GM06990 (cell line): ENCODE data around the gene AKAP9.
"Not testable (repeated sequence)": the region's sequence is repeated elsewhere in the genome, so short reads cannot be mapped to it uniquely, and the experiment has no call there.

Experiments
- DNase-seq: peaks from one replicate; pipeline ENCODE4 v3.0.0-alpha.2; 2011; ENCODE audit not compliant: insufficient read length; ENCODE audit errors: extremely low read depth
- H3K27me3 ChIP-seq: replicated peaks from 2 replicates; pipeline ENCODE4 v1.6.0; 2011; ENCODE audit warnings: low read length; ENCODE audit not compliant: control insufficient read depth, insufficient read depth
- H3K36me3 ChIP-seq: 2 replicates; pipeline ENCODE4 v1.5.1; 2011; ENCODE audit warnings: low read length; ENCODE audit not compliant: control insufficient read depth, insufficient read depth
- H3K4me3 ChIP-seq: replicated peaks from 2 replicates; pipeline ENCODE4 v1.5.1; 2011; ENCODE audit warnings: low read depth, mild to moderate bottlenecking, control low read depth, low read length
- TF ChIP-seq, protein P1 (sequence below): IDR thresholded peaks from 2 replicates; pipeline ENCODE4 v1.5.1; 2011; ENCODE audit warnings: low read length, control low read depth, mild to moderate bottlenecking, inconsistent platforms; ENCODE audit not compliant: insufficient read depth, poor library complexity, severe bottlenecking

AKAP9 gene

DNA sequence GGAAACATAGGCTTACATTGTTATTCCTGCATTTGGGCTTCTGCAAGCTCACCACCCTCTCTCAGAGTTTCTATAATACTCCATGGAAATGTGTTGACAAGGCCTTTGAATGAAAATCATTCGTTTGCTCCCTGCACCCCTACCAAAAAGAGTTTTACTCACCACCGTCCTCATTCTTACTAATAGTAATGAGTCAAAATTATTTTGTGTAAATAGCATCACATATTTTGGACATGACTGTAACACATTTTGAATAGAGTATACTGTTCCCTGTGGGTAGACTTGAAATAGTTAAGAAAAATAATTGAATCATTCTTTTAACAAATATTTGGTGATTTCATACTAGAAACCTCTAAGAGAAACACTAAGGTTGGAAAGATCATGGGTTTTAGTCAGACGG, 84.6 kb downstream of the AKAP9 start:
- H3K4me3 ChIP-seq: no peak overlapping the region
- peaks cover 4% of the 10 kb centered on the region for H3K36me3 ChIP-seq
- TF ChIP-seq, protein P1, sequence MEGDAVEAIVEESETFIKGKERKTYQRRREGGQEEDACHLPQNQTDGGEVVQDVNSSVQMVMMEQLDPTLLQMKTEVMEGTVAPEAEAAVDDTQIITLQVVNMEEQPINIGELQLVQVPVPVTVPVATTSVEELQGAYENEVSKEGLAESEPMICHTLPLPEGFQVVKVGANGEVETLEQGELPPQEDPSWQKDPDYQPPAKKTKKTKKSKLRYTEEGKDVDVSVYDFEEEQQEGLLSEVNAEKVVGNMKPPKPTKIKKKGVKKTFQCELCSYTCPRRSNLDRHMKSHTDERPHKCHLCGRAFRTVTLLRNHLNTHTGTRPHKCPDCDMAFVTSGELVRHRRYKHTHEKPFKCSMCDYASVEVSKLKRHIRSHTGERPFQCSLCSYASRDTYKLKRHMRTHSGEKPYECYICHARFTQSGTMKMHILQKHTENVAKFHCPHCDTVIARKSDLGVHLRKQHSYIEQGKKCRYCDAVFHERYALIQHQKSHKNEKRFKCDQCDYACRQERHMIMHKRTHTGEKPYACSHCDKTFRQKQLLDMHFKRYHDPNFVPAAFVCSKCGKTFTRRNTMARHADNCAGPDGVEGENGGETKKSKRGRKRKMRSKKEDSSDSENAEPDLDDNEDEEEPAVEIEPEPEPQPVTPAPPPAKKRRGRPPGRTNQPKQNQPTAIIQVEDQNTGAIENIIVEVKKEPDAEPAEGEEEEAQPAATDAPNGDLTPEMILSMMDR: no peak
- no peak for DNase-seq
- no peaks in the 10 kb centered on the region for H3K27me3 ChIP-seq

DNA sequence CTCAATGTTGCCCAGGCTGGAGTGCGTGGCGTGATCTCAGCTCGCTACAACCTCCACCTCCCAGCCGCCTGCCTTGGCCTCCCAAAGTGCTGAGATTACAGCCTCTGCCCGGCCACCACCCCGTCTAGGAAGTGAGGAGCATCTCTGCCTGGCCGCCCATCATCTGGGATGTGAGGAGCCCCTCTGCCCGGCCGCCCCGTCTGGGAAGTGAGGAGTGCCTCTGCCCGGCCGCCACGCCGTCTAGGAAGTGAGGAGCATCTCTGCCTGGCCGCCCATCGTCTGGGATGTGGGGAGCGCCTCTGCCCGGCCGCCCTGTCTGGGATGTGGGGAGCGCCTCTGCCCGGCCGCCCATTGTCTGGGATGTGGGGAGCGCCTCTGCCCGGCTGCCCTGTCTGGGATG, 86.0 kb downstream of the AKAP9 start:
- not testable (repeated sequence) for H3K36me3 ChIP-seq, H3K4me3 ChIP-seq, DNase-seq, H3K27me3 ChIP-seq

DNA sequence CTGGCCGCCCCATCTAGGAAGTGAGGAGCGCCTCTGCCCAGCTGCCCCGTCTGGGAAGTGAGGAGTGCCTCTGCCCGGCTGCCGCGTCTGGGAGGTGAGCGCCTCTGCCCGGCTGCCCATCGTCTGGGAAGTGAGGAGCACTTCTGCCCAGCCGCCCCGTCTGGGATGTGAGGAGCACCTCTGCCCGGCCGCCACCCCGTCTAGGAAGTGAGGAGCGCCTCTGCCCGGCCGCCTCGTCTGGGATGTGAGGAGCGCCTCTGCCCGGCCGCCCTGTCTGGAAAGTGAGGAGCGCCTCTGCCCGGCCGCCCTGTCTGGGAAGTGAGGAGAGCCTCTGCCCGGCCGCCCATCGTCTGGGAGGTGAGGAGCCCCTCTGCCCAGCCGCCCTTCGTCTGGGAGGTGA, 86.5 kb downstream of the AKAP9 start:
- not testable (repeated sequence) for H3K36me3 ChIP-seq, DNase-seq, H3K4me3 ChIP-seq, H3K27me3 ChIP-seq

DNA sequence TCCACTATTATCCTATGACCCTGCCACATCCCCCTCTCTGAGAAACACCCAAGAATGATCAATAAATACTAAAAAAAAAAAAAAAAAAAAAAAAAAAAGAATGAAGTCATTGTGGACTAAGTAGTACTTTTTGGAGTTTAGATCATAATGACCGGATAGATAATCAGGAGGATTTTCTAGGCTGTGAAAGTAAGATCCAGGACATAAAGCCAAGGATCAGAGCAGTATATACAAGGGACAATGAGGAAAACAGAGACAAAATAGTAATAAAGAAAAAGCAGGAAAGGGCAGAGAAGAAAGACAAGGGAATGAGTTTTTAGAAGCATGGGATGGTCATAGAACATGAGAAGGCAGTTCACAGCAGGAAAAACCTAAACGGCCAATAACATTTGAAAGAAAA, 87.6 kb downstream of the AKAP9 start:
- Histone ChIP-seq H3K36me3 (peaks cover 2% of the 10 kb centered on the region), H3K27me3 (no peaks in the 10 kb centered on the region), H3K4me3 (no peak overlapping the region)
- TF ChIP-seq, protein P1: no peak
- DNase-seq: no peak

DNA sequence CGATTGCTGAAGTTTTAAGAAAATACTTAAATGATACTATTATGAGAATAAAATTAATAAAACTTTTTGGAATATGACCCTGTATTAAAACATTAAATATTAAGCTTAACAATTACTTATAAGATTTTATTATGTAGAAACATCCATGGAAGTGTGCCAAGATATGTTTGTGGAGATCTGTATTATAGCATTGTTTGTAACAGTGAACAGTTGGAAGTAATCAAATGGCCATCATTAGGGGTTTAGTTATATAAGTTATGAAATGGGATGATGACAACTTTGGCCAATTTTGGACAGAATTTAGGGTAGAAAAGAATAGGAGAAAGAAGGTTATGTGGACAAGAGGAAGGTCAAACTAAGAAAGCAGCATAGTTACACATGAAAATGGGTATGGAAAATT, 88.0 kb downstream of the AKAP9 start:
- TF ChIP-seq, protein P1: no peak
- no peaks in the 10 kb centered on the region; the same call in none of the 2 replicates for H3K36me3 ChIP-seq
- DNase-seq: no peak

DNA sequence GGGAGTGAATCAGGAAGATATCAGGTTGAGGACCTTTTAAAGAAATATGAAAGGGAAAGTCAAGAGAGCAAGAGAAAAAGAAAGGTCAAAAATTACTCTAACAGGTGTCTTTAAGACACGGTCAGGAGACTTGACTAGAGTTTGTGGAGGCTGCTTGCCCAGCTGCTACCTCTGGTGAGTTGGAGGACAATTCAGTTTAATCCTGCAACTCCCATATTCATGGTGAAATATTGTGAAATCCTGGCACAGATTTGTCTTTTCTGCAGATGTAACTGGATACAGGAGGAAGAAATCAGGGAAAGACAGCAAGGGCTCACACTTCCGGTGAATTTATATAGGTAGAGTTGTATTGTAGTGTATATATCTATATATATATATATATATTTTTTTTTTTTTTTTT, 93.5 kb downstream of the AKAP9 start:
- TF ChIP-seq, protein P1: no peak
- no peak overlapping the region for H3K4me3 ChIP-seq
- H3K36me3 ChIP-seq: no peaks in the 10 kb centered on the region; the same call in 1 of the 2 replicates
- DNase-seq: no peak
- no peaks in the 10 kb centered on the region for H3K27me3 ChIP-seq

More for the DNA sequence above, 88.0 kb downstream of the AKAP9 start:
- H3K27me3 ChIP-seq: no peaks in the 10 kb centered on the region
- no peak overlapping the region for H3K4me3 ChIP-seq

DNA sequence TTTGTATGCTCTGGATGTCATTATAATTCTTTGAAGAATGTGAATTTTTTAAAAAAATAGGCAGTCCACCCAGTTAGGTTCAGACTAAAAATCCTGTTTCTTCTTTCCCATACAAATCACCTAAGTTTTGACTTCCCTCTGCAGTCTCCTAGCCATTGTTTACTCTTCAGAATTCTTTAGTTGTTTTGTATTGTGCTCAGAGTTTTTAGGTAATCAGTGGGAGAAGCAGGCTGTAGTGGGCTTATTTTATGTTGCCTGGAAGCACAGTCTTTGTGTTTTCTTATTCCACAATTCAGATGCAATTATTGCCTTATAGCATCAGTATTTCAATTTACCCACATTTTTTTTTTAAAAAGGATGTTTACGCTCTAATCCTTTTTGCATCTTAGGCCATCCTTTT, 94.9 kb downstream of the AKAP9 start:
- no peaks in the 10 kb centered on the region for H3K27me3 ChIP-seq
- DNase-seq: no peak
- H3K36me3 ChIP-seq: no peaks in the 10 kb centered on the region; the same call in 1 of the 2 replicates
- H3K4me3 ChIP-seq: no peak overlapping the region
- TF ChIP-seq, protein P1: no peak
